DOHH2 (cell line): Measurements from ENCODE around the gene PRKAR1B.

ENCODE experiments used
- EZH2phosphoT487 ChIP-seq: fragments of 200-600 bp; sonication (generic); IDR thresholded peaks from 2 replicates; pipeline ENCODE4 v1.6.1; 2017; ENCODE audit warnings: borderline replicate concordance, mild to moderate bottlenecking, antibody characterized with exemption, low read length, moderate library complexity, mixed read lengths
- TF ChIP-seq, protein P1 (sequence below): fragments of 200-600 bp; sonication (generic); IDR thresholded peaks from one replicate; pipeline ENCODE4 v1.5.1; 2014; ENCODE audit warnings: antibody characterized with exemption, mild to moderate bottlenecking, low read depth, low read length; ENCODE audit not compliant: poor library complexity, severe bottlenecking

DNA sequence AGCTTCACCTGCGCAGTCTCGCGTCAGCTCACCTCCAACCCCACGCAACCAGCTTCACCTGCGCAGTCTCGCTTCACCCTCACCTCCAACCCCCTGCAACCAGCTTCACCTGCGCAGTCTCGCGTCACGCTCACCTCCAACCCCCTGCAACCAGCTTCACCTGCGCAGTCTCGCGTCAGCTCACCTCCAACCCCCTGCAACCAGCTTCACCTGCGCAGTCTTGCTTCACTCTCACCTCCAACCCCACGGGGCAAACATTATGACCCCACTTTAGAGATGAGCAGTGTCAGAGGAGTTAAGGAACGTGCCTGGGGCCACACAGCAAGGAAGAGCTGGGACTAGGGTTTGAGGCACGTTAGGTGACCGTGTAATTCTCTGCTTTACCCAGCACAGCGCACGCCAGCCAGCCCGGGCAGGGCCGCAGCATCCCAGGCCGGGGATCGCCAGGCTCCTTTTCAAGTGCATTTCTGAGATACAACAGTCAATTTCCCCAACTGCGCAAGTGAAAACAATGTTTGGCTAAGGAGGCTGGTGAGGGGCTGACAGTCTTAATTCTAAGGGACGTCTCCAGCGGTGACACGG is 184.9 kb downstream of the PRKAR1B start:
- TF ChIP-seq, protein P1, sequence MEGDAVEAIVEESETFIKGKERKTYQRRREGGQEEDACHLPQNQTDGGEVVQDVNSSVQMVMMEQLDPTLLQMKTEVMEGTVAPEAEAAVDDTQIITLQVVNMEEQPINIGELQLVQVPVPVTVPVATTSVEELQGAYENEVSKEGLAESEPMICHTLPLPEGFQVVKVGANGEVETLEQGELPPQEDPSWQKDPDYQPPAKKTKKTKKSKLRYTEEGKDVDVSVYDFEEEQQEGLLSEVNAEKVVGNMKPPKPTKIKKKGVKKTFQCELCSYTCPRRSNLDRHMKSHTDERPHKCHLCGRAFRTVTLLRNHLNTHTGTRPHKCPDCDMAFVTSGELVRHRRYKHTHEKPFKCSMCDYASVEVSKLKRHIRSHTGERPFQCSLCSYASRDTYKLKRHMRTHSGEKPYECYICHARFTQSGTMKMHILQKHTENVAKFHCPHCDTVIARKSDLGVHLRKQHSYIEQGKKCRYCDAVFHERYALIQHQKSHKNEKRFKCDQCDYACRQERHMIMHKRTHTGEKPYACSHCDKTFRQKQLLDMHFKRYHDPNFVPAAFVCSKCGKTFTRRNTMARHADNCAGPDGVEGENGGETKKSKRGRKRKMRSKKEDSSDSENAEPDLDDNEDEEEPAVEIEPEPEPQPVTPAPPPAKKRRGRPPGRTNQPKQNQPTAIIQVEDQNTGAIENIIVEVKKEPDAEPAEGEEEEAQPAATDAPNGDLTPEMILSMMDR, result no peak
- TF ChIP-seq EZH2phosphoT487, result no peak
